Keratinocyte (primary cell): ENCODE measurements around the gene PPP1R12C. TPM values are rescaled to one million over a fixed set of nuclear protein-coding genes. Genes with fewer than 3 reads are reported as not detected.

Experiments used
- DNase-seq: peaks from one replicate; pipeline ENCODE4 v3.0.0-alpha.2; 2011; ENCODE audit warnings: low read depth, missing footprints, low spot score
- FAIRE-seq: peaks from 2 replicates; lab custom pipeline; 2011; peaks lifted over from hg19 to GRCh38; lab: Jason Lieb, UNC
- H2AFZ ChIP-seq: 2 replicates; pipeline ENCODE4 v1.6.0; 2012; ENCODE audit warnings: low read length, control low read depth, inconsistent platforms; ENCODE audit not compliant: control insufficient read depth
- H3K27ac ChIP-seq: 2 replicates; pipeline ENCODE4 v1.5.1; 2011; ENCODE audit warnings: low read length; ENCODE audit not compliant: control insufficient read depth, insufficient read depth
- H3K27me3 ChIP-seq: 3 replicates; pipeline ENCODE4 v1.6.0; 2011; ENCODE audit warnings: low read length; ENCODE audit not compliant: control insufficient read depth, insufficient read depth; ENCODE audit errors: extremely low read depth
- H3K36me3 ChIP-seq, 2 experiments: 2 replicates in 1 of 2; 3 replicates in 1 of 2; pipeline ENCODE4 v1.5.1; 2011; ENCODE audit warnings: low read length in 2 of 2, mild to moderate bottlenecking in 1 of 2; ENCODE audit not compliant: control insufficient read depth in 2 of 2, insufficient read depth in 2 of 2; ENCODE audit errors: extremely low read depth in 1 of 2
- H3K4me1 ChIP-seq: 3 replicates; pipeline ENCODE4 v1.5.1; 2011; ENCODE audit warnings: low read length; ENCODE audit not compliant: control insufficient read depth, insufficient read depth; ENCODE audit errors: extremely low read depth
- H3K4me2 ChIP-seq: 3 replicates; pipeline ENCODE4 v1.6.0; 2011; ENCODE audit warnings: low read depth, low read length; ENCODE audit not compliant: control insufficient read depth, insufficient read depth; ENCODE audit errors: extremely low read depth
- H3K4me3 ChIP-seq, 3 experiments: fragments of 200-600 bp in 1 of 3; sonication (generic) in 1 of 3; 2 replicates in 2 of 3; 3 replicates in 1 of 3; pipeline ENCODE4 v1.5.1; 2011 to 2016; ENCODE audit warnings: low read length in 3 of 3, mild to moderate bottlenecking in 3 of 3, control low read depth in 2 of 3, inconsistent platforms in 1 of 3, low read depth in 1 of 3, mixed read lengths in 1 of 3, mixed run types in 1 of 3, moderate library complexity in 1 of 3; ENCODE audit not compliant: control insufficient read depth in 2 of 3, insufficient read depth in 2 of 3; ENCODE audit errors: extremely low read depth in 1 of 3
- H3K79me2 ChIP-seq: 2 replicates; pipeline ENCODE4 v1.6.0; 2012; ENCODE audit warnings: low read length; ENCODE audit not compliant: control insufficient read depth, insufficient read depth
- H3K9ac ChIP-seq: 3 replicates; pipeline ENCODE4 v1.6.0; 2011; ENCODE audit warnings: low read length; ENCODE audit not compliant: control insufficient read depth, insufficient read depth; ENCODE audit errors: extremely low read depth
- H3K9me1 ChIP-seq: 3 replicates; pipeline ENCODE4 v1.6.0; 2011; ENCODE audit warnings: low read length; ENCODE audit not compliant: control insufficient read depth, insufficient read depth; ENCODE audit errors: extremely low read depth
- H3K9me3 ChIP-seq: 2 replicates; pipeline ENCODE4 v1.5.1; 2012; ENCODE audit warnings: low read depth, low read length; ENCODE audit not compliant: control insufficient read depth
- H4K20me1 ChIP-seq: 3 replicates; pipeline ENCODE4 v1.6.0; 2011; ENCODE audit warnings: low read length; ENCODE audit not compliant: control insufficient read depth, insufficient read depth; ENCODE audit errors: extremely low read depth
- EZH2 ChIP-seq: IDR thresholded peaks from one replicate; pipeline ENCODE4 v1.6.1; 2012; ENCODE audit warnings: inconsistent platforms, mild to moderate bottlenecking, low read length, moderate library complexity
- dilution Hi-C: fragments of 300-500 bp; cut with MboI; formaldehyde crosslinking; loops from one replicate; pipeline ENCODE4 v1.7.0; 2020; ENCODE audit warnings: low sequenced_read_pairs; ENCODE audit not compliant: extremely low pct_ligation_motif_present
- polyA plus RNA-seq, 5 experiments: library from polyadenylated mRNA; depleted of rRNA in 3 of 5; stranded (reverse) in 3 of 5; stranded (forward) in 1 of 5; unstranded in 1 of 5; fragments of >200 nt; gene quantifications; 1 replicate in 1 of 5; 2 replicates in 3 of 5; 3 replicates in 1 of 5; pipeline versions ENCODE4 v1.2.1 to v1.2.3, GENCODE V29; 2011 to 2012; ENCODE audit warnings: missing spikeins in 2 of 5, low read depth in 1 of 5, low replicate concordance in 1 of 5
- TF ChIP-seq, protein P1 (sequence below), 3 experiments: IDR thresholded peaks in 1 of 3; conservative IDR thresholded peaks in 1 of 3; optimal IDR thresholded peaks in 1 of 3; 2 replicates in 2 of 3; 3 replicates in 1 of 3; pipeline versions ENCODE3 to v1.5.1; 2011; ENCODE audit warnings: low read length in 3 of 3, mild to moderate bottlenecking in 3 of 3, moderate library complexity in 2 of 3, control low read depth in 1 of 3, inconsistent platforms in 1 of 3; ENCODE audit not compliant: insufficient read depth in 2 of 3; ENCODE audit errors: extremely low read depth in 1 of 3

Gene PPP1R12C
- polyA plus RNA-seq, 1 donor (not counting 4 experiments of a cell fraction or from before 2014, with no cell fraction given), result 24.7 TPM

DNA sequence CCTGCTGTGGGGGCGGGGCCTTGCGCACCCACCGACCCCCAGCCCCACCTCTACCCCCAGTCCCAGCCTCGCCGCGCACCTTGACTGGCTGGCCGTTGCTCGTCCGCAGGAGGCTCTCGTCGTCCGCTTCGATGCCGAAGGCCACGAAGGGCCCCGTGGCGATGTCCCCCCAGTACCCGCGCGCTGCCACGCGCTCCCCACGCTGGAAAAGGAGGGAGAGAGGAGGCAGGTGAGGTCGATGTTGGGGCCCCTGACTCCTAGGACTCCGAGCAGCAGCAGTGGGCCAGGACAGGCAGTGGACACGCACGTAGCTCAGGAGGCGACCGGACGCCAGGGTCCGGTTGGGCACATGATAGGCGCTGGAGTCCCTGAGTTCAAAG, 43.5 kb upstream of the PPP1R12C start:
- FAIRE-seq (no peak), DNase-seq (no peak)
- dilution Hi-C loops, result no loop called here
- H3K4me3 ChIP-seq, result no peak overlapping the region
- no peaks in the 10 kb centered on the region for H3K36me3 ChIP-seq
- H3K4me1 ChIP-seq, result peaks cover 22% of the 10 kb centered on the region
- H3K79me2 ChIP-seq, result no peaks in the 10 kb centered on the region
- no peaks in the 10 kb centered on the region for H3K9me1 ChIP-seq
- H3K27ac ChIP-seq, result no peak overlapping the region
- TF ChIP-seq, protein P1, sequence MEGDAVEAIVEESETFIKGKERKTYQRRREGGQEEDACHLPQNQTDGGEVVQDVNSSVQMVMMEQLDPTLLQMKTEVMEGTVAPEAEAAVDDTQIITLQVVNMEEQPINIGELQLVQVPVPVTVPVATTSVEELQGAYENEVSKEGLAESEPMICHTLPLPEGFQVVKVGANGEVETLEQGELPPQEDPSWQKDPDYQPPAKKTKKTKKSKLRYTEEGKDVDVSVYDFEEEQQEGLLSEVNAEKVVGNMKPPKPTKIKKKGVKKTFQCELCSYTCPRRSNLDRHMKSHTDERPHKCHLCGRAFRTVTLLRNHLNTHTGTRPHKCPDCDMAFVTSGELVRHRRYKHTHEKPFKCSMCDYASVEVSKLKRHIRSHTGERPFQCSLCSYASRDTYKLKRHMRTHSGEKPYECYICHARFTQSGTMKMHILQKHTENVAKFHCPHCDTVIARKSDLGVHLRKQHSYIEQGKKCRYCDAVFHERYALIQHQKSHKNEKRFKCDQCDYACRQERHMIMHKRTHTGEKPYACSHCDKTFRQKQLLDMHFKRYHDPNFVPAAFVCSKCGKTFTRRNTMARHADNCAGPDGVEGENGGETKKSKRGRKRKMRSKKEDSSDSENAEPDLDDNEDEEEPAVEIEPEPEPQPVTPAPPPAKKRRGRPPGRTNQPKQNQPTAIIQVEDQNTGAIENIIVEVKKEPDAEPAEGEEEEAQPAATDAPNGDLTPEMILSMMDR (optimal IDR thresholded peaks at IDR 0.05 in 1 of 3, IDR thresholded peaks at IDR 0.05 in 1 of 3, conservative IDR thresholded peaks at IDR 0.05 in 1 of 3; ENCODE audit: extremely low read depth in 1 of 3, insufficient read depth in 2 of 3, low read length in 3 of 3), result no peak
- no peak for TF ChIP-seq EZH2
- no peak overlapping the region for H2AFZ ChIP-seq
- no peaks in the 10 kb centered on the region for H4K20me1 ChIP-seq
- H3K4me2 ChIP-seq, result no peak overlapping the region
- no peaks in the 10 kb centered on the region for H3K27me3 ChIP-seq
- H3K9ac ChIP-seq, result no peak overlapping the region
- no peaks in the 10 kb centered on the region for H3K9me3 ChIP-seq

DNA sequence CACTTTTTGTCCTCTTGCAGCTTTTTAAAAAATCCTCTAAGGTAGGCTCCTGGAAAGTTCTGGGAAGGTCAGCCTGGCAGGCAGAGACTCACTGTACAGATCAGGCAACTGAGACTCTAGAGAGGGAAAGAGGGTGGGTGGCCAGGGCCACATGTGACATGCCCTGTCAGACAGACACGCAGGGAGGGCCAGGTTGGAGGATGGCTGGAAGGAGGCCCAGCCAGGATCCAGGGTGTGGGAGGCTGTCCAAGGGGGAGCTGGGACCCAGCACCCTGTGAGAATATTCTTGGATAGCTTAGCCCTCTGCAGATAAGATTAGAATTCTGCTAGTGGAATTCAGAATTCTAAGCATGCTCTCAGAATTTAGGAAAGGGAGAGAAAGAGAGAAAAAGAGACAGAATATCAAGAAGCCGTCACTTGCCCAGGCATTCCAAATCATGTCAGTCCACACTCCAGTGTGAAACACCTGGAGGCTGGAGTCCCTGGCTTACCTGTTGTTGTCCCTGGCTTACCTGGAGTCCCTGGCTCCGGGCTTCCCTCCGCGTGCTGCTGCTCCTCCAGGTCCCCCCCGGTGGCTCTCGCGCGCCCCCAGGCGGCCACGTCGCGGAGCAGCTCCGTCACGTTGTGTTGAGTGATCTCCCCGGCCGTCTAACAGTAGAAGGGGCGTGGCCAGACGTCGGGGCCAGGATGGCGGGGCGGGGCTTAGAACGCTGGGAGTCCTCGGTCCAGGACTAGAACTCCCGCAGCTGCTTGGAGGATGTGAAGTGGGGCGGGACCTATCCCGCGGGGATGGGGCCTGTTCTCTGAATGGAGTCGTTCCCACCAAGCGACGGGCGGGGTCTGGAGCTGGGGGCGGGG, 42.9 kb upstream of the PPP1R12C start:
- Histone ChIP-seq H3K9ac (peak overlapping the region; percentile 64), H4K20me1 (no peaks in the 10 kb centered on the region), H3K9me1 (no peaks in the 10 kb centered on the region), H3K27ac (peak overlapping the region; percentile 52), H2AFZ (peak overlapping the region; percentile 40), H3K27me3 (no peaks in the 10 kb centered on the region), H3K79me2 (no peaks in the 10 kb centered on the region), H3K4me1 (peaks cover 22% of the 10 kb centered on the region), H3K4me2 (peak overlapping the region; percentile 82), H3K9me3 (no peaks in the 10 kb centered on the region), H3K4me3 (peak overlapping the region; percentile 6 to 69 (median 46)), H3K36me3 (no peaks in the 10 kb centered on the region)
- TF ChIP-seq, protein P1 (optimal IDR thresholded peaks at IDR 0.05 in 1 of 3, IDR thresholded peaks at IDR 0.05 in 1 of 3, conservative IDR thresholded peaks at IDR 0.05 in 1 of 3; ENCODE audit: extremely low read depth in 1 of 3, insufficient read depth in 2 of 3, low read length in 3 of 3), result peak; percentile 90 to 97 (median 94)
- no peak for TF ChIP-seq EZH2
- dilution Hi-C loops, result no loop called here
- DNase-seq, result no peak
- peak; percentile 71 for FAIRE-seq
